BJ (cell line): Measurements from ENCODE around the gene ELAVL2. TPM values are rescaled to one million over a fixed set of nuclear protein-coding genes. Genes with fewer than 3 reads are reported as not detected.

Experiments
- CTCF ChIA-PET: fragments of 350-600 bp; formaldehyde crosslinking; extraction: SDS; loops from one replicate; lab custom pipeline; 2021; ENCODE audit warnings: antibody characterized with exemption, inconsistent platforms; lab: Yijun Ruan, JAX
- POLR2A ChIA-PET: fragments of 300-600 bp; sonication (Branson Sonifier 250); formaldehyde crosslinking; extraction: SDS; loops from one replicate; lab custom pipeline; 2021; ENCODE audit warnings: antibody characterized with exemption; lab: Charles Lee
- DNase-seq: peaks from one replicate; pipeline ENCODE4 v3.0.0-alpha.2; 2011; ENCODE audit warnings: low read depth
- H3K27me3 ChIP-seq: 2 replicates; pipeline ENCODE4 v1.6.0; 2011; ENCODE audit warnings: low read length; ENCODE audit not compliant: control insufficient read depth, insufficient read depth
- H3K36me3 ChIP-seq: 2 replicates; pipeline ENCODE4 v1.5.1; 2011; ENCODE audit warnings: low read length; ENCODE audit not compliant: control insufficient read depth, insufficient read depth
- H3K4me3 ChIP-seq: 2 replicates; pipeline ENCODE4 v1.5.1; 2011; ENCODE audit warnings: low read depth, mild to moderate bottlenecking, control low read depth, low read length
- CTCF ChIP-seq: IDR thresholded peaks from 2 replicates; pipeline ENCODE4 v1.5.1; 2011; ENCODE audit warnings: low read depth, mild to moderate bottlenecking, control low read depth, inconsistent platforms, low read length, moderate library complexity; ENCODE audit not compliant: insufficient read depth
- polyA plus RNA-seq: library from polyadenylated mRNA; depleted of rRNA; stranded (reverse); fragments of >200 nt; gene quantifications from 2 replicates; pipeline ENCODE4 v1.2.3, GENCODE V29; 2011

Gene ELAVL2
- polyA plus RNA-seq, 1 experiment = 0.04 TPM

DNA sequence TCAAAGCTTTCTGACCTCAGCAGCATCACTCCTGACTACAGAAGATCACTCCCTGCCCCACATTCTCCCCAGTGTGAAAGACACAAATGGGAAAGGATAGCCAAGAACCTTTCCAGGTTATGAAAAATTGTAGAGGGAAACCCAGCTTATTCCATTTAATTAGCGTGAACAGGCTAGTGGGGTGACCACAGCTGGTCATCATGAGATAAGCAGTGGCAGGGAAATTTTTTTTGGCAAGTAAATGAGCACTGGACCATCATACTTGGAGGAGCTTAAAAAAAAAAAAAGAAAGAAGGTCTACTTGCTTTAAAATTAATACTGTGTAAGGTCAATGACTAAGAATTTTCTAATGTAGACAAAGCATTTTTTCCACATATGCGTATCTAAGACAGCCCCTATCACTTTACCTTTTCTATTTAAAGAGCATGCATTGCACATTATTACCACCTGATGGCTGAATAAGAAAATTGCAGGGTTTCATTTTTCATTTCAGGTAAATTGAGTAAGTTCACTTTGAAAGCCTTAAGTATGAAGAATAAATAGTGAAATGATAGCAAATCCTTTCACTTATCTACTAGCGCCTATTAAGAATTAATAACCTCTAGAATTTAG lies 123.6 kb downstream of the ELAVL2 start:
- no peak for TF ChIP-seq CTCF
- no peak for DNase-seq
- H3K4me3 ChIP-seq = no peak overlapping the region
- H3K36me3 ChIP-seq = no peaks in the 10 kb centered on the region
- CTCF ChIA-PET = interaction anchor here (0.6 kb wide), 1 partner anchor 129 kb away, joined by 3 read pairs; no protein-coding TSS in a partner anchor
- no peaks in the 10 kb centered on the region for H3K27me3 ChIP-seq
- POLR2A ChIA-PET = no interaction called here

GRCh38 chr9:23701291-23701690 lies 124.7 kb downstream of the ELAVL2 start:
- H3K27me3 ChIP-seq = no peaks in the 10 kb centered on the region
- CTCF ChIA-PET = no interaction called here
- no peak for TF ChIP-seq CTCF
- no peak for DNase-seq
- no peaks in the 10 kb centered on the region for H3K36me3 ChIP-seq
- H3K4me3 ChIP-seq = no peak overlapping the region
- POLR2A ChIA-PET = no interaction called here

DNA sequence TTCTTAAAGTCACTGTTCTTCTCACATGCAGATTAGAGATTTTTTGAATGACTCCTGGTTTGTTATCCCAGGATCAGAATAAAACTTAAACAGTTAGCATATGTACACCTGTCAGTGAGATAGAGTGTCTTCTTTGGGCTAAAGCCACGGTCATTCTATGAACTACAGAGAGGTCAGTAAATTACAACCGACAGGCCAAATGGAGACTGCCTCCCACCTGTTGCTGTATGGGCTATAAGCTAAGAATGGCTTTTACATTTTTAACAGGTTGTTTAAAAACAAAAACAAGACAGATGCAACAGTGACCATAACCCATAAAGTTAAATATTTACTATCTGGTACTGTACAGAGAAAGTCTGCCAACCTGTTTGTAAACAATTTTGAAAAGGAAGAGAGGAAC lies 125.7 kb downstream of the ELAVL2 start:
- H3K27me3 ChIP-seq = no peaks in the 10 kb centered on the region
- no peaks in the 10 kb centered on the region for H3K36me3 ChIP-seq
- no peak overlapping the region for H3K4me3 ChIP-seq
- ChIA-PET CTCF (no interaction called here), POLR2A (no interaction called here)
- DNase-seq = no peak
- TF ChIP-seq CTCF = no peak

DNA sequence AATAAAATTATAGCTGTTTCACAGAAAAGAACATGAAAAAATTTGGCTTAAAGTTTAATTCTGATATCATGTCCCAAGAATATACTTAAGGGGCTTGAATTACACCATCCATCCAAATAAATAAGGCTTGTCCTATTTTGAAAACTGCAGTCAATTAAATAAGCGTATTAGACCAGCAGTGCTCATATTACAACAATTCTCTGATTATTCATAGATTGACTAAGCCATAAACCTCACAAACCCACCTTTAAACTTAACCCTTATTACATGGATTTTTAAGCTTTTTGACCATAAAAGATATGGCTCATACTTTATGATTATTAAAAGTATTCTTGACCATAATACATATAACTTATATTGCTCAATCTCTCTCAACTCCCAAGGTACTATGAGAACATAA lies 127.9 kb downstream of the ELAVL2 start:
- ChIA-PET POLR2A (no interaction called here), CTCF (no interaction called here)
- TF ChIP-seq CTCF = no peak
- Histone ChIP-seq H3K4me3 (no peak overlapping the region), H3K36me3 (no peaks in the 10 kb centered on the region), H3K27me3 (no peaks in the 10 kb centered on the region)
- DNase-seq = no peak

GRCh38 chr9:23695572-23695971 lies 130.5 kb downstream of the ELAVL2 start:
- no peak for TF ChIP-seq CTCF
- no peaks in the 10 kb centered on the region for H3K36me3 ChIP-seq
- CTCF ChIA-PET = no interaction called here
- no peak for DNase-seq
- no peaks in the 10 kb centered on the region for H3K27me3 ChIP-seq
- POLR2A ChIA-PET = no interaction called here
- no peak overlapping the region for H3K4me3 ChIP-seq
